HG03571 (cell line): Measurements from ENCODE around the gene ANO2.

ENCODE experiments used
- ATAC-seq: cut with Tn5 transposase; IDR thresholded peaks from one replicate; pipeline ENCODE4 v1.9.1; 2021; ENCODE audit not compliant: unreplicated experiment

ANO2 gene

GRCh38 chr12:5921027-5921909 is 23.8 kb downstream of the ANO2 start:
- ATAC-seq = no peak

GRCh38 chr12:5916785-5917290 is 28.2 kb downstream of the ANO2 start:
- no peak for ATAC-seq

- ATAC-seq = no peak
These were observed 29.5 kb downstream of the ANO2 start for GRCh38 chr12:5915511-5915910.

- ATAC-seq = no peak
These were observed 30.5 kb downstream of the ANO2 start for GRCh38 chr12:5914387-5915149.

- no peak for ATAC-seq
These were observed 31.7 kb downstream of the ANO2 start for GRCh38 chr12:5913387-5913786.

GRCh38 chr12:5912437-5913334 is 32.4 kb downstream of the ANO2 start:
- ATAC-seq = no peak

- no peak for ATAC-seq
These were observed 33.0 kb downstream of the ANO2 start for GRCh38 chr12:5912011-5912410.

GRCh38 chr12:5910790-5911548 is 34.1 kb downstream of the ANO2 start:
- no peak for ATAC-seq

- no peak for ATAC-seq
These were observed 35.5 kb downstream of the ANO2 start for GRCh38 chr12:5909560-5909959.

- ATAC-seq = no peak
These were observed 36.8 kb downstream of the ANO2 start for GRCh38 chr12:5908251-5908650.

GRCh38 chr12:5907807-5908206 is 37.3 kb downstream of the ANO2 start:
- no peak for ATAC-seq

GRCh38 chr12:5905757-5906156 is 39.3 kb downstream of the ANO2 start:
- no peak for ATAC-seq

- no peak for ATAC-seq
These were observed 40.1 kb downstream of the ANO2 start for GRCh38 chr12:5904969-5905368.

- no peak for ATAC-seq
These were observed 40.6 kb downstream of the ANO2 start for GRCh38 chr12:5904441-5904840.

GRCh38 chr12:5902736-5903135 is 42.3 kb downstream of the ANO2 start:
- no peak for ATAC-seq

- ATAC-seq = no peak
These were observed 43.6 kb downstream of the ANO2 start for GRCh38 chr12:5901416-5901815.

- ATAC-seq = no peak
These were observed 44.4 kb downstream of the ANO2 start for GRCh38 chr12:5900533-5901205.

- ATAC-seq = no peak
These were observed 45.0 kb downstream of the ANO2 start for GRCh38 chr12:5900076-5900475.

GRCh38 chr12:5899675-5900074 is 45.4 kb downstream of the ANO2 start:
- no peak for ATAC-seq

- ATAC-seq = no peak
These were observed 46.2 kb downstream of the ANO2 start for GRCh38 chr12:5898874-5899273.
